Sciatic nerve (tissue), 2 donors: ENCODE data around the gene ADAMTS9. TPM values are rescaled to one million over a fixed set of nuclear protein-coding genes. Genes with fewer than 3 reads are reported as not detected.

Source experiments
- ATAC-seq: fragments of 200-7000 bp; cut with Tn5 transposase; one replicate; pipeline ENCODE4 v1.9.1; 2020; ENCODE audit warnings: mild to moderate bottlenecking, moderate library complexity
- DNase-seq: peaks from one replicate; pipeline ENCODE4 v3.0.0-alpha.2; 2020; ENCODE audit warnings: low spot score
- intact Hi-C: fragments of 100-400 bp; cut with DNase I; formaldehyde crosslinking; loops from one replicate; pipeline ENCODE4 v1.14.2; 2022
- total RNA-seq: library from RNA; stranded (reverse); fragmentation: NEBNext Ultra II Directional; extraction: Animal tissue kit (Norgen Biotek cat#: 25700); gene quantifications from one replicate; pipeline ENCODE4 v1.2.1, GENCODE V29; 2021
- donor health status: DM: no; HTN: no; CAD: no.
- donor health status: DM: no; HTN: no; CAD: no.

The ADAMTS9 gene
- total RNA-seq, 1 donor from 2014 or later: 185 TPM

GRCh38 chr3:64627471-64628321, 60.1 kb downstream of the ADAMTS9 start:
- DNase-seq: no peak
- intact Hi-C loops: no loop called here
- no peak for ATAC-seq

GRCh38 chr3:64627042-64627441, 60.8 kb downstream of the ADAMTS9 start:
- intact Hi-C loops: no loop called here
- DNase-seq (no peak), ATAC-seq (no peak)

- ATAC-seq (no peak), DNase-seq (no peak)
- intact Hi-C loops: no loop called here
These were observed 62.4 kb downstream of the ADAMTS9 start for GRCh38 chr3:64625381-64625780.

GRCh38 chr3:64623125-64623524, 64.7 kb downstream of the ADAMTS9 start:
- intact Hi-C loops: no loop called here
- DNase-seq (no peak), ATAC-seq (no peak)

GRCh38 chr3:64621726-64622395, 65.9 kb downstream of the ADAMTS9 start:
- DNase-seq (no peak), ATAC-seq (no peak)
- intact Hi-C loops: no loop called here

GRCh38 chr3:64621275-64621674, 66.5 kb downstream of the ADAMTS9 start:
- intact Hi-C loops: no loop called here
- ATAC-seq (no peak), DNase-seq (no peak)

- DNase-seq (no peak), ATAC-seq (no peak)
- intact Hi-C loops: no loop called here
These were observed 67.8 kb downstream of the ADAMTS9 start for GRCh38 chr3:64620020-64620419.

- ATAC-seq: no peak
These were observed 68.6 kb downstream of the ADAMTS9 start for GRCh38 chr3:64619216-64619615.

GRCh38 chr3:64617610-64618009, 70.2 kb downstream of the ADAMTS9 start:
- ATAC-seq: no peak
- DNase-seq: no peak
- intact Hi-C loops: no loop called here

More at GRCh38 chr3:64619216-64619615, 68.6 kb downstream of the ADAMTS9 start:
- DNase-seq: no peak
- intact Hi-C loops: no loop called here

- ATAC-seq (no peak), DNase-seq (no peak)
- intact Hi-C loops: no loop called here
These were observed 70.8 kb downstream of the ADAMTS9 start for GRCh38 chr3:64616953-64617352.

- DNase-seq: no peak
- peak; percentile 32 for ATAC-seq
- intact Hi-C loops: no loop called here
These were observed 74.8 kb downstream of the ADAMTS9 start for GRCh38 chr3:64612916-64613526.

- intact Hi-C loops: no loop called here
- ATAC-seq (peak; percentile 94), DNase-seq (no peak)
These were observed 75.5 kb downstream of the ADAMTS9 start for GRCh38 chr3:64612082-64612860.

- intact Hi-C loops: no loop called here
- DNase-seq (no peak), ATAC-seq (no peak)
These were observed 79.1 kb downstream of the ADAMTS9 start for GRCh38 chr3:64608741-64609140.

- DNase-seq: no peak
- intact Hi-C loops: no loop called here
- no peak for ATAC-seq
These were observed 80.7 kb downstream of the ADAMTS9 start for GRCh38 chr3:64607032-64607551.

GRCh38 chr3:64604313-64604712, 83.5 kb downstream of the ADAMTS9 start:
- DNase-seq: no peak
- intact Hi-C loops: no loop called here
- ATAC-seq: no peak

- intact Hi-C loops: no loop called here
- ATAC-seq (no peak), DNase-seq (no peak)
These were observed 86.0 kb downstream of the ADAMTS9 start for GRCh38 chr3:64601824-64602223.

GRCh38 chr3:64600246-64600950, 87.4 kb downstream of the ADAMTS9 start:
- intact Hi-C loops: no loop called here

GRCh38 chr3:64599651-64600050, 88.1 kb downstream of the ADAMTS9 start:
- intact Hi-C loops: no loop called here
- ATAC-seq (no peak), DNase-seq (no peak)

More at GRCh38 chr3:64600246-64600950, 87.4 kb downstream of the ADAMTS9 start:
- ATAC-seq (no peak), DNase-seq (no peak)
